WERI-Rb-1 (cell line): ENCODE results near the gene TUBA8.

Experiments
- DNase-seq: peaks from one replicate; pipeline ENCODE4 v3.0.0-alpha.2; 2020
- H3K27ac ChIP-seq: fragments of 250-450 bp; sonication (Bioruptor Pico); 2 replicates; pipeline ENCODE4 v1.5.1; 2020; ENCODE audit warnings: mild to moderate bottlenecking, moderate library complexity
- H3K27me3 ChIP-seq: fragments of 250-450 bp; sonication (Bioruptor Pico); 2 replicates; pipeline ENCODE4 v1.5.1; 2021; ENCODE audit warnings: mild to moderate bottlenecking, low read depth, moderate library complexity; ENCODE audit not compliant: insufficient read depth, severe bottlenecking
- H3K36me3 ChIP-seq: fragments of 250-450 bp; sonication (Bioruptor Pico); 2 replicates; pipeline ENCODE4 v1.5.1; 2020; ENCODE audit warnings: mild to moderate bottlenecking, moderate library complexity
- H3K4me3 ChIP-seq: 2 replicates; pipeline ENCODE4 v1.5.1; 2011; ENCODE audit warnings: low read depth, mild to moderate bottlenecking, control low read depth, low read length
- H3K9me3 ChIP-seq: fragments of 250-450 bp; sonication (Bioruptor Pico); 2 replicates; pipeline ENCODE4 v1.5.1; 2021; ENCODE audit warnings: mild to moderate bottlenecking, moderate library complexity; ENCODE audit not compliant: severe bottlenecking
- TF ChIP-seq, protein P1 (sequence below): IDR thresholded peaks from 2 replicates; pipeline ENCODE4 v1.5.1; 2011; ENCODE audit warnings: low read depth, mild to moderate bottlenecking, control low read depth, inconsistent platforms, low read length

The TUBA8 gene

DNA sequence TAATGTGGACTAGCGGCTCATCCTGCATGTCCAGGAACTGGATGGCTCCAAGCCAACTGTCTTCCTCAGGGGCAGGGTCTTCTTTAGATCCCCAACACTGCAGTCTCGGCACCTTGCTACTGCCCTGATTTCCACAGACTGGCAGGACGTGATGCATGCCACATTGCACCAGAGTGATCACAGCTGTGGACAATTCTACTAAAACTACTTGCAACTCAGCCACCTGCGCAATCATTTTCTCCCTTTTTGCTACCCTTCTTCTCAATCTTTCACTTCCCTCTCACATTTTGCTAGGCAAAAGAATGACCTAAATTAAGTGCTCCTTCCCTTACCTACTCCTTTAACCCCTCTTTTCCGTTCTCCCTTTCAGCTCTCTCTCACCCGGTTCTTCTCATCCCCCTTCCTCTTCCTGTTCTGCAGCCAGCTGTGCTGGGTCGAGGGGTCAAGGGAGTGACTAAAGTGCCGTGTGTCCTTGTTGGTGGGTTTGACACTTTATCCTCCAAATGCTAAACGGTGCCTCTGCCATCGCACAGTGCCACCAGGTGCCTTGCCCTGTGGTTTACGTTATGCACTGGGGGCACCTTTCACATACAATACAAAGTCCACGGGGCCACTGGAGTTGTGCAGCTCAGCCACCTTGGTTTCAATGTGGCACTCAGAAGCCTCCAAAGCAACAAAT is 44.3 kb upstream of the TUBA8 start:
- no peaks in the 10 kb centered on the region for H3K9me3 ChIP-seq
- H3K36me3 ChIP-seq, result no peaks in the 10 kb centered on the region
- TF ChIP-seq, protein P1, sequence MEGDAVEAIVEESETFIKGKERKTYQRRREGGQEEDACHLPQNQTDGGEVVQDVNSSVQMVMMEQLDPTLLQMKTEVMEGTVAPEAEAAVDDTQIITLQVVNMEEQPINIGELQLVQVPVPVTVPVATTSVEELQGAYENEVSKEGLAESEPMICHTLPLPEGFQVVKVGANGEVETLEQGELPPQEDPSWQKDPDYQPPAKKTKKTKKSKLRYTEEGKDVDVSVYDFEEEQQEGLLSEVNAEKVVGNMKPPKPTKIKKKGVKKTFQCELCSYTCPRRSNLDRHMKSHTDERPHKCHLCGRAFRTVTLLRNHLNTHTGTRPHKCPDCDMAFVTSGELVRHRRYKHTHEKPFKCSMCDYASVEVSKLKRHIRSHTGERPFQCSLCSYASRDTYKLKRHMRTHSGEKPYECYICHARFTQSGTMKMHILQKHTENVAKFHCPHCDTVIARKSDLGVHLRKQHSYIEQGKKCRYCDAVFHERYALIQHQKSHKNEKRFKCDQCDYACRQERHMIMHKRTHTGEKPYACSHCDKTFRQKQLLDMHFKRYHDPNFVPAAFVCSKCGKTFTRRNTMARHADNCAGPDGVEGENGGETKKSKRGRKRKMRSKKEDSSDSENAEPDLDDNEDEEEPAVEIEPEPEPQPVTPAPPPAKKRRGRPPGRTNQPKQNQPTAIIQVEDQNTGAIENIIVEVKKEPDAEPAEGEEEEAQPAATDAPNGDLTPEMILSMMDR, result no peak
- DNase-seq, result no peak
- no peak overlapping the region for H3K27ac ChIP-seq
- H3K27me3 ChIP-seq, result no peaks in the 10 kb centered on the region
- H3K4me3 ChIP-seq, result no peak overlapping the region

DNA sequence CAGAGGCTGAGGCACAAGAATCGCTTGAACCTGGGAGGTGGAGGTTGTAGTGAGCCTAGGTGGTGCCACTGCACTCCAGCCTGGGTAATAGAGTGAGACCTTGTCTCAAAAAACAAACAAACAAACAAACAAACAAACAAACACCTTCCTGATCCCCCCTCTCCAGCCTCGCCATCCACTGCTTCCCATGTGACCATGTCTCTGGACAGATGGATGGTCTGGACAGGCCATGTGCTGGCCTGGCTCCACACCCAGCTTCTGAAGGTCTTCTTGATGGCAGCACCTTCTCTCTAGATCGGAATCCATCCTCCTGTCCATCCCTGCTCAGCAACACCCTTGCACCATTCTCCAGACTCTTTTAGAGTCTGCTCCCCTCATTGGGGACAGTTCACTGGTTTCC is 43.5 kb upstream of the TUBA8 start:
- H3K27me3 ChIP-seq, result no peaks in the 10 kb centered on the region
- no peak for DNase-seq
- H3K9me3 ChIP-seq, result no peaks in the 10 kb centered on the region
- no peak overlapping the region for H3K4me3 ChIP-seq
- H3K27ac ChIP-seq, result no peak overlapping the region
- TF ChIP-seq, protein P1, result no peak
- H3K36me3 ChIP-seq, result no peaks in the 10 kb centered on the region

- Histone ChIP-seq H3K9me3 (no peaks in the 10 kb centered on the region), H3K4me3 (no peak overlapping the region), H3K27ac (no peak overlapping the region), H3K36me3 (no peaks in the 10 kb centered on the region), H3K27me3 (no peaks in the 10 kb centered on the region)
- DNase-seq, result no peak
- TF ChIP-seq, protein P1, result no peak
Observed at GRCh38 chr22:18067548-18068341, 42.9 kb upstream of the TUBA8 start.

GRCh38 chr22:18068381-18068988 is 42.1 kb upstream of the TUBA8 start:
- no peak for DNase-seq
- Histone ChIP-seq H3K36me3 (no peaks in the 10 kb centered on the region), H3K27ac (no peak overlapping the region), H3K4me3 (no peak overlapping the region), H3K9me3 (no peaks in the 10 kb centered on the region), H3K27me3 (no peaks in the 10 kb centered on the region)
- TF ChIP-seq, protein P1, result no peak

GRCh38 chr22:18069041-18069440 is 41.6 kb upstream of the TUBA8 start:
- no peak for DNase-seq
- TF ChIP-seq, protein P1, result no peak
- Histone ChIP-seq H3K27ac (no peak overlapping the region), H3K4me3 (no peak overlapping the region), H3K9me3 (no peaks in the 10 kb centered on the region), H3K27me3 (no peaks in the 10 kb centered on the region), H3K36me3 (no peaks in the 10 kb centered on the region)
